ENCODE results near the gene MED8.

Gene MED8

DNA sequence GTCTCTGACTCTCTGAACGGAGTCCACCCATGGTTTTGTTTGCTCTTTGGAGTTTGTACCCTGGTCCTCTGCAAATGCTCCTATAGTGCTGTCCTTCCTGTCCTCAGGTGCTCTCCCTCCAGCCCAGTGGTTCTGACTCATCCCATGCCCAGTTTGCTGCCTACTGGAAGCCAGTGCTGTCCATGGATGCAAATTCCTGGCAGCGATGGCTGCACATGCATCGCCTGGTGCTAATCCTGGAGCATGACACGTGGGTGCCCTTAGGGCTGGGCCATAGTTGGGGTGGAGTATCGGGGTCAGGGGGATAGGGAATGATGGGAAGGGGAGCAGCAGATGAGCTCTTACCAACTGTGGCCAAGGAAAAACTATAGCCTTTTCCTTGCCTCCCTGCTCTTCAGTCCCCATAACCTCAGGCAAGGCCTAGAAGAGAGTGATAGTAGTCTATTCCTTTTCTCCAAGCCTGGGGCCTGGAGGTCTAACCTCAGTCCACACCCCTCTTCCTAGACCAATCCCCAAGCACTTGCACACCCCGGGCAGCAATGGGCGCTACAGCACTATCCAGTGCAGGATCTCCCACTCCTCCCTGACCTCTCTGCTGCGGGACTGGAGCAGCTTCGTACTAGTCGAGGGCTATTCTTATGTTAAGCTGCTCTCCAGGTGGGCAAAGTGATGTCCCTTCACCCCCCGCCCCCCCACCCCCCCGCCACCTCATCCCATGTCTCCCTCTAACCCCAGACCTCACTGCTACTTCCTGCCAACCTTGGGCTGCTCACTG is 32.6 kb upstream of the MED8 start:
- no peak overlapping the region for H3K4me3 ChIP-seq (ENCODE audit: low read depth, low read length)
- DNase-seq (ENCODE audit: low read depth), result no peak
- TF ChIP-seq, protein P1, sequence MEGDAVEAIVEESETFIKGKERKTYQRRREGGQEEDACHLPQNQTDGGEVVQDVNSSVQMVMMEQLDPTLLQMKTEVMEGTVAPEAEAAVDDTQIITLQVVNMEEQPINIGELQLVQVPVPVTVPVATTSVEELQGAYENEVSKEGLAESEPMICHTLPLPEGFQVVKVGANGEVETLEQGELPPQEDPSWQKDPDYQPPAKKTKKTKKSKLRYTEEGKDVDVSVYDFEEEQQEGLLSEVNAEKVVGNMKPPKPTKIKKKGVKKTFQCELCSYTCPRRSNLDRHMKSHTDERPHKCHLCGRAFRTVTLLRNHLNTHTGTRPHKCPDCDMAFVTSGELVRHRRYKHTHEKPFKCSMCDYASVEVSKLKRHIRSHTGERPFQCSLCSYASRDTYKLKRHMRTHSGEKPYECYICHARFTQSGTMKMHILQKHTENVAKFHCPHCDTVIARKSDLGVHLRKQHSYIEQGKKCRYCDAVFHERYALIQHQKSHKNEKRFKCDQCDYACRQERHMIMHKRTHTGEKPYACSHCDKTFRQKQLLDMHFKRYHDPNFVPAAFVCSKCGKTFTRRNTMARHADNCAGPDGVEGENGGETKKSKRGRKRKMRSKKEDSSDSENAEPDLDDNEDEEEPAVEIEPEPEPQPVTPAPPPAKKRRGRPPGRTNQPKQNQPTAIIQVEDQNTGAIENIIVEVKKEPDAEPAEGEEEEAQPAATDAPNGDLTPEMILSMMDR (IDR thresholded peaks at IDR 0.05; ENCODE audit: low read depth, low read length, missing control alignments), result no peak

DNA sequence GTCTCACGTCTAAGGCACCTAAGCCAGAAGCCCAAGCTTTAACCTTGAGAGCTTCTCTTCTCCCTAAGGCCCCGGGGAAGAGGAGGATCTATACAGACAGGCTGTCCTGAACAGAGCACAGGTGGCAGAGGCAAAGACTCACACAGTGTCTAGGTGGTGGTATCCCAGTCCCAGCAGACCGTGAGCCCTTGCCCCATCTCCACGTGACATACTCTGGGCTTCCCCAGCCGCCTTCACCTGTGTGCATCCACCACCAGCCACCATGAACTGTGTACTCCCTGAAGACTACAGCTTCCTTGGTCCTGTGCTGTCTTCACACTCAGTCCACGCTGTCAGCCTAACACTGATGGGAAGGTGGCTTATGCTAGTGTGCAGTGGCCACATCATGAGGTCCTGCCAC is 31.8 kb upstream of the MED8 start:
- TF ChIP-seq, protein P1 (IDR thresholded peaks at IDR 0.05; ENCODE audit: low read depth, low read length, missing control alignments), result no peak
- H3K4me3 ChIP-seq (ENCODE audit: low read depth, low read length), result no peak overlapping the region
- DNase-seq (ENCODE audit: low read depth), result no peak

- TF ChIP-seq, protein P1 (IDR thresholded peaks at IDR 0.05; ENCODE audit: low read depth, low read length, missing control alignments), result no peak
- no peak for DNase-seq (ENCODE audit: low read depth)
- no peak overlapping the region for H3K4me3 ChIP-seq (ENCODE audit: low read depth, low read length)
Measured at GRCh38 chr1:43420874-43421273, 31.3 kb upstream of the MED8 start.

GRCh38 chr1:43419627-43420425 is 30.2 kb upstream of the MED8 start:
- no peak for DNase-seq (ENCODE audit: low read depth)
- TF ChIP-seq, protein P1 (IDR thresholded peaks at IDR 0.05; ENCODE audit: low read depth, low read length, missing control alignments), result no peak

GRCh38 chr1:43418858-43419257 is 29.3 kb upstream of the MED8 start:
- TF ChIP-seq, protein P1 (IDR thresholded peaks at IDR 0.05; ENCODE audit: low read depth, low read length, missing control alignments), result no peak
- H3K4me3 ChIP-seq (ENCODE audit: low read depth, low read length), result no peak overlapping the region
- no peak for DNase-seq (ENCODE audit: low read depth)

More at GRCh38 chr1:43419627-43420425, 30.2 kb upstream of the MED8 start:
- no peak overlapping the region for H3K4me3 ChIP-seq (ENCODE audit: low read depth, low read length)

- no peak for DNase-seq (ENCODE audit: low read depth)
- H3K4me3 ChIP-seq (ENCODE audit: low read depth, low read length), result no peak overlapping the region
Measured at GRCh38 chr1:43415901-43416300, 26.3 kb upstream of the MED8 start.

More at GRCh38 chr1:43415901-43416300, 26.3 kb upstream of the MED8 start:
- TF ChIP-seq, protein P1 (IDR thresholded peaks at IDR 0.05; ENCODE audit: low read depth, low read length, missing control alignments), result no peak
